Fibroblast of peridontal ligament (primary cell): Measurements from ENCODE around the gene NCOA3.
"Not testable (repeated sequence)": the region's sequence is repeated elsewhere in the genome, so short reads cannot be mapped to it uniquely, and the experiment has no call there.

Experiments
- DNase-seq: peaks from one replicate; pipeline ENCODE4 v3.0.0-alpha.2; 2010; ENCODE audit errors: extremely low read depth

The NCOA3 gene

DNA sequence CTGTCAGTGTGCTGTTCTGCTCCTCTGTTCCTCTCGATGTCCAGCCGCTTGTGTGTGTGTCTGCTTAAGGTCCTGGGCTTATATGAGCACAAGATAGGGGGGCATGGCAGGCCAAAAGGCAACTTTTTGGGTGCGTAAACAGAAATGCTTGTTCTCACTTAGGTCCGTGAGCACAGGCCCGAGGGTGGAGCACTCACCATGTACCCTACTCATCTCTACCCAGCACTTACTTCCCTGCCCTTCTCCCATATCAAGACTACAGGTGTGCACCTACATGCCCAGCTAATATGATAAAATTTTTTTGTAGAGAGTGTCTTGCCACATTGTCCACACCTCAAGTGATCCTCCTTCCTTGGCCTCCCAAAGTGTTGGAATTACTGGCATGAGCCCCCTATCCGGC is 34.3 kb downstream of the NCOA3 start:
- DNase-seq: no peak

DNA sequence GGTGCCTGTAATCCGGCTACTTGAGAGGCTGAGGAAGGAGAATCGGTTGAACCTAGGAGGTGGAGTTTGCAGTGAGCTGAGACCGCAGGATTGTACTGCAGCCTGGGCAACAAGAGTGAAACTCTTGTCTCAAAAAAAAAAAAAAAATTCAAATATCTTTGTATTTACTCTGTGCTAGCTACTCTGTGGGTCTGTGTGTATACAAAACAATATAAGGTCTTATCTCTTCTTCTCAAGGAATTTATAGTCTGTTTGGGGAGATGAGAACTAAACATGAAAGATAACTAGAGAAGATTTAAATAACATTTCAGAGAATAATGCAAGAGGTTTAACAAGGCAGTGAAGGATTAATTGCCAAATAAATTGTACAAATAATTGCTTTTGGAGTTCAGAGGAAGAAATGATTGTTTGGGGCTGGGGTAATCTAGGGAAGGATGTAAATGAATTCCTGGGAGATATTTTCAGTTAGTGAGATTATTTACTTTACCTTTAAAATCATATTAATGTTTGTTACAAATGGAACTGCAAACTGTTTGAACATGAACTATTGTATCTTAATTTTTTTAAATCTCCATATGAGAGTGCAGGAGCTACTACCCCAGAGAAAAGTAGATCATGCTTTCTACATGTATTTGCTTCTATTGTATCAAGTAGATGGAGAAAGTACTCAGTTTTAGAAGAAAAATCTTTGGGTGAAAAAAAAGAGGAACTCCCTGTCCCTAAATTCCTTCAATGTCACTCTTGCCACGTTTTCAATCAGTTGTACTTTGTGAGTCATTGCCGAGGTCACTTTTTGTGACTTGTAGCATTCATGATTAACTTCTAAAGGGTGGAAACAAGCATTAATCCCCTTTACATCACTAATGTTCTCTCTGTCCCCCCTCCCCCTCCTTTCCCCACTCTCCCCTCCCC is 39.0 kb downstream of the NCOA3 start:
- DNase-seq: no peak

- DNase-seq: no peak
Observed at GRCh38 chr20:47541355-47541922, 39.8 kb downstream of the NCOA3 start.

DNA sequence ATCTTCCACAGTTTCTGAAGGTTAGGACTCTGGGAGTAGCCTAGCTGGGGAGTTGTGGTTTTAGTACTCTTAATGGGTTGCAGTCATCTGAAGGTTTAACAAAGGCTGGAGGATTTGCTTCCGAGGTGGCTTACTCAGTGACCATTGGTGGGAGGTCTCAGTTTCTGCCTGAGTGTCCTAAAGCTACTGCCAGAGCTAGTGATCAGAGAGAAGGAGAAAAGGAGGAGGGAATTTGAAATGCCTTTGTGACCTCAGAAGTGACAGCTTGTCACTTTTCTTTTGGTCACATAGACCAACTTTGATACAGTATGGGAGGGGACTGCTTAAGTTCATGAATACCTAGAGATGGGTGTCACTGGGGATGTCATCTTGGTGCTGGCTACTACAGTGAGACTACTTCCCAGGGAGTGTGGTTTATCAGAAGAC is 41.3 kb downstream of the NCOA3 start:
- DNase-seq: peak; percentile 34

DNA sequence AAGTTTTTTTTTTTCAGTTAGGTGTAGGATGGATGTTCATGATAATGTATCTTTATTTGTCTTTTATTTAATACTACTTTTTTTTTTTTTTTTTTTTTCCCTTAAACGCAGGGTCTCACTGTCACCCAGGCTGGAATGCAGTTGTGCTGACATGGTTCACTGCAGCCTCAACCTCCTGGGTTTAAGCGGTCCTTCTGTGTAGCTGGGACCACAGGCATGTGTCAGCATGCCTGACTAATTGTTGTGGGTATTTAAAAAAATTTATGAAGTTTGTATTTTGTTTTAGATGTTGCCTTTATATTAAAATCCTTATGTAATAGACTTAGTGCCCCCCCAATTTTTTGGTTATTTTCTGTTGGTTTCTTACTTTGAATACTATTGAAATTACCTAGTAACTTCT is 42.6 kb downstream of the NCOA3 start:
- DNase-seq: peak; percentile 40

DNA sequence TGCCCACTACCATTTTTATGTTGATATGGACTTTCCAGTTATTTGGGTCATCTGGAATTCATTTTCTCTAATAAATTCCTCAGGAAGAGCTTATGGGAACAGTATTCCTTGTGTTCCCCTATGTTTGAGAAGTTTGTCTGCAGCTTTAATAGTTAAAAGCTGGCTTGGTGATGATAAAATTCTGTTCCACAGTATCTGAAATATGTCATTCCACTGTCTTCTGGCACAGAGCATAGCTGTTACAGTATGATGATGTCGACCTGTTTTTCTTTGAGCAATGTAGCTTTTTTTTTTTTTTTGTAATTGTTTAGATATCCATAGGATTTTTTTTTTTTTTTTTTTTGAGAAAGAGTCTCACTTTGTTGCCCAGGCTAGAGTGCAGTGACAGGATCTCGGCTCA is 43.2 kb downstream of the NCOA3 start:
- DNase-seq: peak; percentile 49

- DNase-seq: no peak
Observed at GRCh38 chr20:47545499-47545898, 43.8 kb downstream of the NCOA3 start.

DNA sequence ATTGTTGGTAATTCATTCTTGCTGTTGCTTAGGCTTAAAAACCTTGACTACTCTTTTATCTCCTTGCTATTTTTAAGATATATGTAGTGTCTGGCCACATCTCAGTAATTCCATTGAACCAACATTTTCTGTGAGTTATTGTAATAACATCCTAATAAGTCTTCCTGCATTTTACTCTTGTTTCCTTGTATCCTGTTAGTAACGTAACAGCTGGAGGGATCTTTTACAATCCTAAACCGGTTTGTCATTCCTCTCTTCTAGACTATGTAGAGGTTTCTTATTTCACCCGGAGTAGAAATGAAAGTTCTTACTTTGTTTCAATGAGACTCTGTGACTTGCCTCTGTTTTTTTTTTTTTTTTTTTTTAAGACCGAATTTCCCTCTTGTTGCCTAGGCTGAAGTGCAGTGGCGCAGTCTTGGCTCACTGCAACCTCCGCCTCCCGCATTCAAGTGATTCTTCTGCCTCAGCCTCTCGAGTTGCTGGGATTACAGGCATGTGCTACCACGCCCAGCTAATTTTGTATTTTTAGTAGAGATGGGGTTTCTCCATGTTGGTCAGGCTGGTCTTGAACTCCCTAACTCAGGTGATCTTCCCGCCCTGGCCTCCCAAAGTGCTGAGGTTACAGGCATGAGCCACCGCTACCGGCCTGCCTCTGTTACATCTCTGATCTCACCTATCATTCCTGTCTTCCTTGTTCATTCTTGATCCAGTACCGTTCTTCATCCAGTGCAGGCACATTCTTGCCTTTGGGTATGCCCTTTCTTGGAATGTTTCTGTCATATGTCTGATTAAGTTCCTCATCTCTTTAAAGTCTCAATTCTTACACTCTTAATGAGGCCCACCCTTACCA is 44.7 kb downstream of the NCOA3 start:
- peak; percentile 83 for DNase-seq

DNA sequence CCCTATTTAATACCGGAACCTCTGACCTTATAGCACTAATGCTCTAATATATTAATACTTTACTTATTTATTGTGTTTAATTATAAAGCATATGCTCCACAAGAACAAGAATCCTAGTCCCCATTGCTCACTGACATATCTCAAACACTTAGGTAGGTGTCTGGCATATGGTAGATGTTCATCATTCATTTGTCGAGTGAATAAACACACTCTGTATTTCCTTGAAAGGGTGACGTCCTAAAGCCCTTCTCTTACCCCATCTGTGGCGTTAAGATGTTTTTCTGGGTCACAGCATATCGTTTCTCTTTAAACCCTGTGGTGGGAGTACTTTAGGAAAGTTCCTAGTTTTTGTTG is 45.3 kb downstream of the NCOA3 start:
- no peak for DNase-seq

- no peak for DNase-seq
Observed at GRCh38 chr20:47549671-47550070, 48.0 kb downstream of the NCOA3 start.

GRCh38 chr20:47551222-47551621 is 49.5 kb downstream of the NCOA3 start:
- no peak for DNase-seq

GRCh38 chr20:47551841-47552240 is 50.2 kb downstream of the NCOA3 start:
- no peak for DNase-seq

GRCh38 chr20:47552996-47553395 is 51.3 kb downstream of the NCOA3 start:
- DNase-seq: no peak

GRCh38 chr20:47553594-47554235 is 52.0 kb downstream of the NCOA3 start:
- DNase-seq: not testable (repeated sequence)

GRCh38 chr20:47554283-47554682 is 52.6 kb downstream of the NCOA3 start:
- DNase-seq: not testable (repeated sequence)

DNA sequence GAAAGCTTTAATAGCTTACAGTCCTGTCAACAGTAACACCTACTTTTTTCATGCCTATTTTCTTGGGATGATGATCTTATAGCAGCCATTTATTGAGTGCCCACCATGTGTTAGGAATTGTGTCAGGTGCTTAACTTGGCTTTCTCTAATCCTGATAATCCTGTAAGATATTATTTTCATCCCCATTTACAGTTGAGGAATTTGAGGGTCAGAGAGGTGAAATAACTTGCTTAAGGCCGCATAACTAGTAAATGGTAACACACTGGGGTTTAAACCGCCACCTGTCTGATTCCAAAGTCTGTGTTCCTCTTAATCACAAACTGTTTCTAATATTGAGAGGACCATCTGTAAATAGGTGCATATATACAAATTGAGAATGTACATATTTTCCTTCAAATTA is 55.5 kb downstream of the NCOA3 start:
- no peak for DNase-seq

DNA sequence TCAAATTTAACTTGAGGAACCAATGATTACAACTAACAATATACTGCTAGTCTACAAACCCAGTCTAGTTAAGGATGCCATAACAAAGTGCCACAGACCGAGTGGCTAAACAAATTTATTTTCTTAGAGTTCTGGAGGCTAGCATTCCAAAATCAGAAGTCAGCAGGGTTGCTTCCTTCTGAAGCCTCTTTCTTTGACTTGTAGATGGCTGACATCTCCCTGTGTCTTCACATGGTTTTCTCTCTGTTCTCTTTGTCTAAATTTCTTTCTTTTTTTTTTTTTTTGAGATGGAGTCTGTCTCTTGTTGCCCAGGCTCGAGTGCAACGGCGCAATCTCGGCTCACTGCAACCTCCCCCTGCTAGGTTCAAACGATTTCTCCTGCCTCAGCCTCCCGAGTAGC is 56.1 kb downstream of the NCOA3 start:
- no peak for DNase-seq

- peak; percentile 37 for DNase-seq
Observed at GRCh38 chr20:47558295-47559066, 56.8 kb downstream of the NCOA3 start.

DNA sequence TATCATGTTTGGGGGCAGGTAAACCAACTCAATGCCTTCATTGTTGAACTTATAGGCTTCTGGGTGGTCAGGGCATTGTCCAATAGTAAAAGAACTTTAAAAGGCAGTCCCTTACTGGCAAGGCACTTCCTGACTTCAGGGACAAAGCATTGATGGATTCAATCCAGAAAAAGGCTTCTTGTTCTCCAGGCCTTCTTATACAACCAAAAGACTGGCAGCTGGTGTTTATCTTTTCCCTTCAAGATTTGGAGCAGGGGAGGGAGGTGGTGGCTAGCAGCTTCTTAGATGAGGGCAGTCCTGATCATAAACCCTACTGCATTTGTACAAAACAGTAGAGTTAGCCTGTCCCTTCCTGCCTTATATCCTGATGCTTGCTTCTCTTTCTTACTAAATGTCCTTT is 57.5 kb downstream of the NCOA3 start:
- peak; percentile 49 for DNase-seq

GRCh38 chr20:47561180-47561579 is 59.5 kb downstream of the NCOA3 start:
- DNase-seq: peak; percentile 88
